Femur (tissue), 1 donor: ENCODE data around the gene DYNLT4.
"Not testable (repeated sequence)": the region's sequence is repeated elsewhere in the genome, so short reads cannot be mapped to it uniquely, and the experiment has no call there.

ENCODE experiments used
- DNase-seq: peaks from one replicate; pipeline ENCODE4 v3.0.0-alpha.2; 2017

DYNLT4 gene

DNA sequence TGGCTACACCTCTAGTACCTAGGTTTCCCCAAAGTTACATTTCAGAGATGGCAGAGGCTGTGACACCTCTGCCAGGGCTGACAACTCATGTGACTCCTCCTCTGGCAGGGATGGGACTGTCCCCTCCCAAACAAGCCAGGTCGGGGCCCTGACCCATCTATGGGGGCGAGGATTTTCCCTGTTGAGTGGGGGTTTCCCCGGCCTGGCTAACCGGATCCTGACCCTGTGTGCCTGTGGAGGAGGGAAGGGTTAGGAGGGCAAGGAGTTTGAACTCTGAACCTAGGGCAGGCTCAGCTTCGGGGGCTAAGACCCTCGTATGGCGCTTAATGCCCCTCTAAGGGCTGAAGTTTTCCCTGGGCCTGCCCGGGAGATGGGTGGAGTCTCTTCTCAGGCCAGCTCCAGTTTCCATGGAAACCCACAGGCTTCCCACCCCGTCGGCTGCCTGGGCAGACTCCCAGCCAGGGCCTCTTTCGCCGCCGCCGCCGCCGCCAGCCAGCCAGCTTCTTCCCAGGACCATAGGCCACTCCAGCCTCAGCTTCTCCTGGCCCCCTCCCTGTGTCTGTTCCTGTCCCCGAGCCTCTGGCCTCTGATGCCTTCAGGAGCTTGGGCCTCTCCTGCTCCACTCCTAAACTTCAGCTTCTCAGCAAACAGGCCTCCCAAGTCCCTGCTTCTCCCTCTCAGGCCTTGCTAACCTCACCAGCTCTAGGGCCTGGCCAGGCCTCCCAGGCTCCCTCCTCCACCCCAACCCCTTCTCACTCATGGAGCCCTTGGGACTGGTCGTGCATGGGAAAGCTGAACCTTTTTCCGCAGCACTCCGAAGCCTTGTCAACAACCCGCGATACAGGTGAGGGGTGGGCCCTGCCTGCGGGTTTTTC, 1.1 kb upstream of the DYNLT4 start, which contains the start of gene BTBD19:
Gene BTBD19, plus strand, starts transcription at position 461 of the 875 bp plus-strand sequence. Its CDS starts 298 bp downstream, at position 759.
- peak; percentile 95 for DNase-seq

DNA sequence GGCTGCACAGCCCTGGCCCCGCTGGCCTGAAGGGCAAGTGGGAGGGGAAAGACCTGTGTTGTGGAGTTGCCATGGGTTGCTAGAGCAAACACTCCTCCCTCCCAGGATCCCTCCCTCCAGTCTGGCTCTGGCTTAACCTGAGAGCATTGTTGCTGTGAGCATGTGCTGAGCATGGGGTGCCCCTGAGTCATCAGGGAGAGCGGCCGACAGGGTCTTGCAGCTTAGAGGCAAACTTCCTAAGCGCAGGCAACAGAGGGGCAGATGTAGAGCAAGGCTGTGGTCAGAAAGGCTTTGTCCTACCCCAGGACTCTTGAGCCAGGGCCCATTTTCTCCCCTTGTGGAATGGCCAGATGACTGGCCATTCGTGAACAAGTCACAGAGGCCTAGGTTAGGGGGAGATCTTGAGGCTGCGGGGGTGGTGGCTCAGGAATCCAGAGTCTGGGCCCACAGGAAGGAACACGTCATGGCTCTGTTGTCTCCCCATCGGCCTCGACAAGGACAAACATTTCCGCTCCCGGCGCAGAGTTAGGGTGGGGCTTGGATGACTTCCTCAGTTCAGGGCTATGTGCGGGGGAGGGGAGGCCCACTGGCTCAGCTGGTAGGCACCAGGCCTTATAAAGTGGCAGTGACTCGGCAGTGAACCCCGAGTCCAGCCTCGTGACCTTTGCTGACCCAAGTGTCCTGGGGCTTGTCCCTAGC, 362 bp upstream of the DYNLT4 start:
- DNase-seq, result peak; percentile 96

DNA sequence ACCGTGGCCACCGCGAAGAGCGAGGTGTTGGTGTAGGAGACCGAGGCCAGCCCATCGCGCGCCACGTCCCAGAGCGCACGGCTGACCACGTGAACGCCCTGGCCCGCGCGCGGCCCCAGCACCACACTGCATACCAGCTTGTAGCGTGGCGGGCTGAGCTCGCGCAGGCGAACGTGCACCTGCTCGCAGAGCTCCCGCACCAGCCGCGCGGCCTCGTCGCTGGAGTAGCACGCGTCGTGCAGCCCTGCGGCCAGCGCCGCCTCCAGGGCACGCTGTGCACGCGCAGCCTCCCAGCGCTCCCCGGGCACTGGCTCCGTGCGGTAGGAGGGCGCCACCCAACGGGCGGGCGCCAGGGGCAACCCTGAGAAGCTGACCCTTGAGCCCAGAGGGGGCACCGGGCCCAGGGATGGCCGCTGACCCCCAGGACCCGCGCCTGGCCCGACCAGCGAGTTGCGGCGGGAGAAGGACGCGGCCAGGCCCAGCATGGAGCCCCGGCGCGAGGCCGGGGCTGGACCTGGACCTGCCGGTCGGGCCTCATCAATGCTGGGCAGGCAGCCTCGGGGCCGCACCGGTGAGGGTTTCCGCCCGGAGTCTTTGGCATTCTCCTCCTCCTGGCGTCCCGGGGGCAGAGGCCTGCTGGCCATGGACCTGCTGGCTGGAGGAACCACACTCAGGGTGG, 987 bp downstream of the DYNLT4 start:
- DNase-seq, result no peak

DNA sequence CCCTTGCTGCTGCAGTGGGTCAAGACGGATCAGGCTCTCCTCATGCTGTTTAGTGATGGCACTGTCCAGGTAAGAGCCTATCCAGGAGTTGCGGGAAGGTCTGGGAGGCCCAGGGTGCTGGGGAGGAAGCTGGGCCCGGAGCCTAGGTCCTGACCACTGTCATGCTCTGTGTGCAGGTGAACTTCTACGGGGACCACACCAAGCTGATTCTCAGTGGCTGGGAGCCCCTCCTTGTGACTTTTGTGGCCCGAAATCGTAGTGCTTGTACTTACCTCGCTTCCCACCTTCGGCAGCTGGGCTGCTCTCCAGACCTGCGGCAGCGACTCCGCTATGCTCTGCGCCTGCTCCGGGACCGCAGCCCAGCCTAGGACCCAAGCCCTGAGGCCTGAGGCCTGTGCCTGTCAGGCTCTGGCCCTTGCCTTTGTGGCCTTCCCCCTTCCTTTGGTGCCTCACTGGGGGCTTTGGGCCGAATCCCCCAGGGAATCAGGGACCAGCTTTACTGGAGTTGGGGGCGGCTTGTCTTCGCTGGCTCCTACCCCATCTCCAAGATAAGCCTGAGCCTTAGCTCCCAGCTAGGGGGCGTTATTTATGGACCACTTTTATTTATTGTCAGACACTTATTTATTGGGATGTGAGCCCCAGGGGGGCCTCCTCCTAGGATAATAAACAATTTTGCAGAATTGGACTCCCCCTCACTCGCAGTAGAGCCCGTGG, 1.7 kb downstream of the DYNLT4 start:
- no peak for DNase-seq

DNA sequence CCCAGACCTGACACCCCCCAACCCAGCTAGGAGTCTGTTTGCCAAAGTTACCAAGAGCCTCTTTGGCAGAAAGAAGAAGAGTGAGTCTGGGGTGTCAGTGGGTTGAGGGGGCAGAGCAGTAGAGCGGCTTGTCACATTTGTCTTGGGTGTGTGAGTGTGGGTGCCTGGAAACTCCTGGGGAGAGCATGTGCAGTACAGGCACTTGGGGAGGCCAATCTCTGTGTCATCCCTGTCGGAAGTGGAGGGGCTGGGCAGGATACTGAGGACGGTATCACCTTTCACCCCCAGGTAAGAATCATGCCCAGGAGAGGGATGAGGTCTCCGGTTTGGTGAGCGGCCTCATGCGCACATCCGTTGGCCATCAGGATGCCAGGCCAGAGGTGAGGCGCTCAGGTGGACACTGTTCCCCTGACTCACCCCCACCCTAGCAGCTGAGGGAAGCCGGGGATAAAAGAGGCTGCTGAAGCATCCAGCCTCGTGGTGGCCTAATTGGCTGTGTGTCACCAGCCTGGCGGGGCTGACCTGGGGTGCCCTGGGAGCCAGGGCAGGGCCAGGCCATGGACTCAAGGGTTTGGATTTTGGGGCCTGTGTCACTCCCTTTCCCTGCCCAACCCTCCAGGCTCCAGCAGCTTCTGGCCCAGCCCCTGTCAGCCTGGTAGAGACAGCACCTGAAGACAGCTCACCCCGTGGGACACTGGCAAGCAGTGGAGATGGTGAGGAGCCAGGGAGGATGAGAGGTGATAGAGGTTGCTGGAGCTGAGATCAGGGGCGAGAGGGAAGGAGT, 3.6 kb downstream of the DYNLT4 start:
- DNase-seq, result no peak

DNA sequence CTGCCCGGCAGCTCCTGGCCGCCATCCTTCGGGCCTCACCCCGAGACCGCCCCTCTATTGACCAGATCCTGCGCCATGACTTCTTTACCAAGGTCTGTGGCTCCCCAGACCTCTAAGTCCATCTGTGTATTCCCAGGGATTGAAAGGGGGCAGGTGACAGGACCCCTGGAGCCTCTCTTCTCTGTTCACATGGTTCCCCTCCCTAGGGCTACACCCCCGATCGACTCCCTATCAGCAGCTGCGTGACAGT, 4.2 kb downstream of the DYNLT4 start:
- no peak for DNase-seq

DNA sequence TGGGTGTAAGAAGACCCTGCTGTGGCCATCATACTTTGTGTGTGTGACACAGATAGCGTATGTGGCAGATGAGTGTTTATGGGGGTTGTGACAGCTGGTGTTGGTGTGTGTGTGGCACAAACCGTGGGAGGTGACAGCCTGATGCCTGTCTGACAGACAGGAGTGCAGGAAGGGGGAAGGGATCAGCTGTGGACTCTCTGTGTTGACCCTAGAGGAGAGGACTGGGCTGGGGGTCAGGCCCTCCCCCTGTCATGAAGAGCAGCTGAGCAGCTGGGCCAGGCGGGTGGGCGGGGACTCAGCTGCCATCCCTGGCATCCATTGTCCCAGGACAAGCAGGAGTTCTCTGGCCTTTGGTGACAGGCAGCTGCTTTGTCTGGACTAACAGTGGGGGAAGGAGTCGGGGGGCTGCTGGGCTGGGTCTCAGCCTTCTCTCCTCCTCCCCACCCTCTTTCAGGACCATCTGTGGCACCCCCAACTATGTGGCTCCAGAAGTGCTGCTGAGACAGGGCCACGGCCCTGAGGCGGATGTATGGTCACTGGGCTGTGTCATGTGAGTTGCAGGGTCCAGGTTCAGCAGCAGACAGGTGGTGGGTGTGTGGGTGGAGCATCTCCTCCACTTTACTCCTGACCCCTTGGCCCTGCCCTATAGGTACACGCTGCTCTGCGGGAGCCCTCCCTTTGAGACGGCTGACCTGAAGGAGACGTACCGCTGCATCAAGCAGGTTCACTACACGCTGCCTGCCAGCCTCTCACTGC, 4.7 kb downstream of the DYNLT4 start:
- DNase-seq, result peak; percentile 74

DNA sequence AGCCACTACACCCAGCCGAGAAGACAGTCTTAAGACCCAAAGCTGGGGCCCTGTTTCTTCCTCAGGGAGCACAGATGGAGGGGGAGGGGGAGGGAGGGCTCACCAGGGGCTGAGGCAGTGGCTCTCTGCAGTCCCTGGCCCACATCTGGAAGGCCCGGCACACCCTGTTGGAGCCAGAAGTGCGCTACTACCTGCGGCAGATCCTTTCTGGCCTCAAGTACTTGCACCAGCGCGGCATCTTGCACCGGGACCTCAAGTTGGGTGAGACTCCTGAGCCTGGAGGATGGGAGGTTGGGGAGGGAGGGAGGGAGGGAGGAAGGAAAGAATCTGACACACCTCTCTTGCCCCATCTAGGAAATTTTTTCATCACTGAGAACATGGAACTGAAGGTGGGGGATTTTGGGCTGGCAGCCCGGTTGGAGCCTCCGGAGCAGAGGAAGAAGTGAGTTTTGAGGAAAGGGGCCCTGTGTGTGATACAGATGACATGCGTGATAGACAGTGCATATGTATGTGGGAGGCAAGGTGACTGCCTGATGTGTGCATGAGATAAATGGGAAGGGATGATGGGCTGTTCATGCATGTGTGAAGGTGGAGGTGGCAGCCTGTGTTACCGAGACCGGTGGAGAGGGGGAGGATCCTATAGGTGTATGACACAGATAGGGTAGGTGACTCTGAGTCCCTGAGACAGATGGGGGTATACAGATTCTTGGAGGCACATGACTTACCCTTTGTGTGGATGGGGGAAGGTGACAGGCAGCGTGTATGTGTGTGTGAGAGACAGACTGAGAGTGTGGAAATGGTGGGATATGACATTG, 5.5 kb downstream of the DYNLT4 start:
- no peak for DNase-seq

DNA sequence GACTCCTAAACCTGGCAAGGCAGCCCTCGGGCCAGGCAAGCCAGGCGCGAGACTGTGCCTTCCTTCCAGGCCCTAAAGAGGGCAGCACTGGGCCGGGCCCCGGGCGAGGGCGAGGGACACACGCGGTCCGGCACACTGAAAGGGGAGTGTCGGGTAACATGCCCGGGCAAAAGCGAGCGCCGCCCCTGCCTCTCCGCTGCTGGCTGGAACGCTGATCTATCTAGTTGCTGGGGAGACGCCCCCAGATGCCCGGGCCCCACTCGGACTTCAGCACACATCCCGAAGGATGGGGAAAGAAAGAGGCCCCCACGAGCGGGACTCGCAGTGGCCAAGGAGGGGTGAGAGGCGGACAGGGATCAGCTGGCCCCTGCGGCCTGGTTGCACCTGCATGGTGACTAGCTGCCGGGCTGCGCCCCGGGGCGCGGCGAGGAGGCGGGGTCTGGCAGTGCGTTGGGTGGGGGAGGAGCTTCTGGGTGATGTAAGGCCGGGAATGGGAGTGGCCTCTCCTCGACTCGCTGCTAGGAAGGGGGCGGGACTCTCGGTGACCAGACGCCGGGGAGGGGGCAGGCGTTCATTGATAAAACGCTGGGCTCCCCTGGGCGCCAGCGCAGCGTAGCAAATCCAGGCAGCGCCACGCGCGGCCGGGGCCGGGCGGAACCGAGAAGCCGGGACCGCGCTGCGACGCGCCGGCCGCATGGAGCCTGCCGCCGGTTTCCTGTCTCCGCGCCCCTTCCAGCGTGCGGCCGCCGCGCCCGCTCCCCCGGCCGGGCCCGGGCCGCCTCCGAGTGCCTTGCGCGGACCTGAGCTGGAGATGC, 7.2 kb downstream of the DYNLT4 start, which contains the start of gene PLK3:
Gene PLK3, plus strand, starts transcription at position 608 of the 815 bp plus-strand sequence. Its CDS starts 87 bp downstream, at position 695.
- peak; percentile 99 for DNase-seq

DNA sequence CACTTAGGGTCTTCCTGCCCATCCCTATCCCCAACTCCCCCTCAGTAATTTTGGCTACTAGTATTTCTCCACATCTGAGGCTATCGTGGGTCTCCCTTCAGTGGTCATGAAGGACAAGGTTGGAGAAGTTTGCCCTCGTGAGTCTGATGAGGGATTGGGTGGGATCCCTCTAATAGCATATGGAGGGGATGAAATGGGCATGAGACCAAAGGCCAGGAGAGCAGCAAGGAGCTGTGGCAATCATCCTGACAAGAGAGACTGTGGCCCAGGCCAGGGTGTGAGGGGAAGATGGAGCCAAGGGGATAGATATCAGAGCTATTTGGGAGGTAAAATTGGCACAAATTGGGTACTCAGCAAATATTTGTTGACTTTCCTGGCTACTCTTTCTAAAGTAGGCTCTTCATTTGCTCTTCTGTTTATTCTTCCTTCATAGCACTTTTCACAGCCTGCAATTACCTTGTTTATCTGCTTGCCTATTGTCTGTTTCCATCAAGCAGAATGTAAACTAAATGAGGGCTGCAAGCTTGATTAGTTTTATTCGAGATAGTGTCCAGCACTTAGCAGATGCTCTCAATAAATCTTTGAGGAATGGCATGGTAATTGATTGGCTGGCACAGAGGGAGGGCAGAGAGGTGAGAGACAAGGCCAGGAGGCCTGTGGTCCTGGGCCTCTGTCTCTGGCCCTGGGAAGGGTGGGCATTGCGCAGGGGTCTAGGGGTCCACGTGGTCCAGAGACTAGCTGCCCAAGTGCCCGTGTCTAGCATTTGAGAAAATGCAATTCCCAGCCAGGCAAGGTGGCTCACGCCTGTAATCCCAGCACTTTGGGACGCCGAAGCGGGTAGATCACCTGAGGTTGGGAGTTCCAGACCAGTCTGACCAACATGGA, 8.4 kb downstream of the DYNLT4 start:
- DNase-seq, result no peak

DNA sequence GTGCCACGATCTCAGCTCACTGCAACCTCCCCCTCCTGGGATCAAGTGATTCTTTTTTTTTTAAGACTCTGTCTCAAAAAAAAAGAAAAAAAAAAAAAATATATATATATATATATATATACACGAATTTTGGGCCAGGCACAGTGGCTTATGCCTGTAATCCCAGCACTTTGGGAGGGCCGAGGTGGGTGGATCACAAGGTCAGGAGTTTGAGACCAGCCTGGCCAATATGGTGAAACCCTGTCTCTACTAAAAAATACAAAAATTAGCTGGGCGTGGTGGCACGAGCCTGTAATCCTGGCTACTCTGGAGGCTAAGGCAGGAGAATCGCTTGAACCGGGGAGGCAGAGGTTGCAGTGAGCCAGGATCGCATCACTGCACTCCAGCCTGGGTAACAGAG, 9.3 kb downstream of the DYNLT4 start:
- DNase-seq, result not testable (repeated sequence)

DNA sequence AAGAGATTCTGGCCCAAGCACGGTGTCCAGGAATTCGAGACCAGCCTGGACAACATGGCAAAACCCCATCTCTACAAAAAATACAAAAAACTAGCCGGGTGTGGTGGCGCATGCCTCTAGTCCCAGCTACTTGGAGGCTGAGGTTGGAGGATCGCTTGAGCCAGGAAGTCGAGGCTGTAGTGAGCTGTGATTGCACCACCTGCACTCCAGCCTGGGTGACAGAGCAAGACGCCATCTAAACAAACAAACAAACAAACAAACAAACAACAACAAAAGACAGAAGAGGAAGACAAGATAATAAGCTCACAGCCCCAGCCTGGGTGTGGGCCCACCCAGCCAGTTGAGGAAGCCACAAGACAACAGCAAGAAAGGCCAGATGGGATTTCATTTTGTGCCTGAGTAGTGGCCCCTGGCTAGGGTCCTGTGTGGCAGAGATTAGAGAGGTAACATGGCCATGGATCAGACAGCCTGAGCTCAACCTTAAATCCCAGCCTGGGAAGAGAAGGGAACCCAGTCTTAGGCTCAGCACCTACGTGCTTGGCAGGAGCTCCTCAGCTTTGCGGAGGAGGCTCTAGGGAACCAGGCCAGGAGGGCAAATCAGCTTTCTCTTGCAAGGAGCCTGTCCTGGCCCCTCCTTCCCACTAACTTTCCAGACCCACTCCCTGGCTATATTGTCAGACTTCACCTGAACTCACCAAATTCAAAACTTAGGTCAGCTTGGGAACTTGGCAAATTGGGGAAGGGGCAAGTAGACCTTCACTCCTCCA, 14.2 kb downstream of the DYNLT4 start:
- DNase-seq, result no peak

DNA sequence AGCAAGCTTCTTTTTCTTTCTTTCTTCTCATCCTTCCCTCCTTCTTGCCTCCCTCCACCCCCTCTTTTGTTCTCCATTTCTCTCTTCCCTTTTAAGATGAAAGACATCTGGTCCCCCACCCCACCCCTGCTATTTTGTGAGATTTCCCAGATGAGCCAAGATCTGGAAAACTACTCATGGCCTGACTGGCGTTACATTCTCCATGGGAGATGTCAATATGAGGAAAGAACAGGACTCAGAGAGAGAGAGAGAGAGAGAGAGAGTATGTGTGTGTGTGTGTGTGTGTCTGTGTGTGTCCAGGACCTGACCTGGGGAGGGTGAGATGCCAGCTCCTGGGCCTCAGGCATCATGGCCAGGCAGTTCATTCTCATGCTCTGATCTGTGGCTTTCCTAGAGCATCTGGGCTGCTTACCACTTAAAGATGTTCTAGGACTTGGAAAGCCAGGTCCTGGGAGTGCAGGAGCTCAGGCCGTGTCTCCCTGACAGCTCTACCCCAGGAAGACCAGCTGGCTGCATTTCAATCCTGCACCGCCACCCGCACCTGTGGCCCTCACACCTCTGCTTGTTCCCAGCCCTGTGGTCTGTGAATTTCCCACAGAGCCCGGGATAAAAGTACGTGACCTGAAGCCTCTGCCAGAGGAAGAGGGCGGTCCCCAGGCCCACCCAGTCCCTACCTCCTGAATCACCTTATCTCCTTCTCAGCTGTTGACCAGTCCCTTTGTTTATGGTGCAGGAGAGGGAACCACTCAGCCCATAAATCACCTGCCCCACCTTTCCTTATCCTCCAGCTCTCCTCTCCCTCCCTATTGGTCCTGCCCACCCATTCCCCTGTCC, 16.0 kb downstream of the DYNLT4 start:
- DNase-seq, result no peak

DNA sequence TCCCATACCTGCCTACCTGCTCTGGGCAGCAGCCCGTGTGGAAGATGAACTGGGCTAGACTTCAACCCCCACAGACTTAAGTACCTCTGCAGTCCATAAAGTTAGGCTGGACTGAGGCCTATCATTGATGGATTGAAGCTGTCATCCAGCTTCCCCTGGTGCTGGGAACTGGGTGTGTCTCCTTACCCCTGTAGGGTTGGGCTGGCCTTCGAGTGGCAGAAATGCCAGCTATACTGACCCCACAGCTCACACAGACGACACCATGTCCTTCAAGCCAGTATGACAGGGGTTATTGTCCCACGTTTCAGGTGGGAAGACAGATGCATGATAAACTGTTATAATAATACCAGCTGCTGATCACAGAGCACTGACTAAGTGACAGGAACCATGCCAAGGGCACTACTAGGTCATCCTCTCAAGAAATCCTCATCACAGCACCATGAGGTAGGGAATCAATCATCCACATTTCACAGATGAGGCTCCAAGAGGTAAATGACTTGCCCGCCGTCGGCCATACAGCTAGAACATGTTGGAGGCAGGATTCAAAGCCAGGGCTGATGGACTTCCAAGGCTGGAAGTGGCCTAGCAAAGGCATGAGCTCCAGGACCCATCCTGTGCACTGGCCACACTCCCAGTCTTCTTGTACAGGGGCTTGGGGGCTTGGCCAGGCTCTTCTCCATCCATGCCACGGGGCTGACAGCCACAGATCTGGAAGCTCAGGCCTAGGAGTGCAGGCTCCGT, 18.9 kb downstream of the DYNLT4 start, which contains the start of gene BEST4:
Gene BEST4, minus strand, starts transcription at position 51 of the 741 bp plus-strand sequence. CDS start 465 bp downstream, outside the sequence.
- DNase-seq, result no peak

DNA sequence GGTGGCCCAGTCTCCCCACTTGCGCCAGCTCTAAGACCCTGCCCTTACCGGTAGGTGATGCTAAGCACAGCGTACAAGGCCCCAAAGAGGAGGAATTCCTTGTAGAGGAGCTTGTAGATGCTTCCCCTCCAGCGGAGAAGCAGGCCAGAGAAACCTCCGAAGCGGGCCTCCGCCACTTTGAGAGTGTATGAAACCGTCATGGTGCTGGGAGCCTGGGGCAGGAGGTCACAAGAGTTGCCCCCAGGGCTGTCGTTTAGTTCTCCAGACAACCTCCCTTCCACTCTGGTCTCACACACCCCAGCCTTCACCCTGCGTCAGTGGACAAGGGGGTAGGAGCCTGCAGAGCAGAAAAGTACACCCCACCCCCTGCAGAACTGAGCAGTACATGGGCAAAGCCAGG, 19.6 kb downstream of the DYNLT4 start:
- DNase-seq, result no peak
